NT2/D1 (cell line): Measurements from ENCODE around the gene METAP2.

Source experiments
- YY1 ChIP-seq: IDR thresholded peaks from 2 replicates; pipeline ENCODE4 v1.6.1; 2011; ENCODE audit not compliant: insufficient read length, insufficient read depth
- ZNF274 ChIP-seq: IDR thresholded peaks from 2 replicates; pipeline ENCODE4 v1.6.1; 2011; ENCODE audit warnings: mild to moderate bottlenecking, low read depth, low read length

- TF ChIP-seq ZNF274 (no peak), YY1 (peak; percentile 67)
Observed at GRCh38 chr12:95548539-95549391, 74.8 kb downstream of the METAP2 start.
